ENCODE measurements around the gene C19orf67. TPM values are rescaled to one million over a fixed set of nuclear protein-coding genes. Genes with fewer than 3 reads are reported as not detected.

Gene C19orf67
- total and polyA plus RNA-seq, 5 experiments from 2014 or later, result 0.85 TPM; not detected in 4

- no peak overlapping the region for H3K4me3 Mint-ChIP-seq
- H3K27me3 Mint-ChIP-seq, result no peaks in the 10 kb centered on the region
- peak overlapping the region in 1 of 10 donors; percentile 46 for H3K27ac Mint-ChIP-seq
- H3K9me3 Mint-ChIP-seq, result no peaks in the 10 kb centered on the region
- POLR2A ChIA-PET, result no interaction called here
- DNase-seq (no peak), ATAC-seq (no peak)
- peaks cover 2 to 30% (median 20%) of the 10 kb centered on the region in 4 donors for H3K4me1 Mint-ChIP-seq
- H3K36me3 Mint-ChIP-seq, result peaks cover 0 to 25% (median 7%) of the 10 kb centered on the region in 3 donors
Observed at GRCh38 chr19:14107581-14108461, 22.2 kb upstream of the C19orf67 start.

- peaks cover 0 to 30% (median 7%) of the 10 kb centered on the region in 3 donors for H3K36me3 Mint-ChIP-seq
- no peak overlapping the region for H3K4me3 Mint-ChIP-seq
- H3K4me1 Mint-ChIP-seq, result peaks cover 2 to 20% (median 11%) of the 10 kb centered on the region in 4 donors
- no peak overlapping the region for H3K27ac Mint-ChIP-seq
- H3K9me3 Mint-ChIP-seq, result no peaks in the 10 kb centered on the region
- ATAC-seq (no peak), DNase-seq (no peak)
- POLR2A ChIA-PET, result no interaction called here
- no peaks in the 10 kb centered on the region for H3K27me3 Mint-ChIP-seq
Observed at GRCh38 chr19:14106840-14107239, 21.3 kb upstream of the C19orf67 start.

- Mint-ChIP-seq H3K36me3 (peaks cover 0 to 36% (median 7%) of the 10 kb centered on the region in 3 donors), H3K27ac (peak overlapping the region in 1 of 10 donors; percentile 84), H3K27me3 (no peaks in the 10 kb centered on the region), H3K9me3 (no peaks in the 10 kb centered on the region), H3K4me3 (no peak overlapping the region), H3K4me1 (peaks cover 0 to 9% (median 4%) of the 10 kb centered on the region in 4 donors)
- DNase-seq (no peak), ATAC-seq (no peak)
- POLR2A ChIA-PET, result interaction anchor here (0.7 kb wide), 1 partner anchor 259 kb away, joined by 3 read pairs; no protein-coding TSS in a partner anchor
Observed at GRCh38 chr19:14105680-14106079, 20.1 kb upstream of the C19orf67 start.

GRCh38 chr19:14103310-14103709 lies 17.7 kb upstream of the C19orf67 start:
- DNase-seq (no peak), ATAC-seq (no peak)
- Mint-ChIP-seq H3K4me3 (no peak overlapping the region), H3K4me1 (no peaks in the 10 kb centered on the region), H3K27me3 (no peaks in the 10 kb centered on the region), H3K36me3 (peaks cover 0 to 44% (median 7%) of the 10 kb centered on the region in 3 donors), H3K27ac (no peak overlapping the region), H3K9me3 (no peaks in the 10 kb centered on the region)
- POLR2A ChIA-PET, result interaction anchor here (1.0 to 1.9 kb wide), 2 partner anchors 11 to 12 kb away, joined by 3 to 8 read pairs; no protein-coding TSS in a partner anchor

GRCh38 chr19:14102756-14103155 lies 17.2 kb upstream of the C19orf67 start:
- Mint-ChIP-seq H3K4me1 (no peaks in the 10 kb centered on the region), H3K27ac (no peak overlapping the region), H3K36me3 (peaks cover 0 to 49% (median 7%) of the 10 kb centered on the region in 3 donors), H3K27me3 (no peaks in the 10 kb centered on the region), H3K4me3 (no peak overlapping the region), H3K9me3 (no peaks in the 10 kb centered on the region)
- DNase-seq (no peak), ATAC-seq (no peak)
- POLR2A ChIA-PET, result interaction anchor here (1.0 to 1.9 kb wide), 3 partner anchors 11 to 404 kb away, joined by 3 to 8 read pairs (median 3); no protein-coding TSS in a partner anchor

- Mint-ChIP-seq H3K27me3 (no peaks in the 10 kb centered on the region), H3K4me3 (no peak overlapping the region), H3K36me3 (peaks cover 0 to 52% (median 7%) of the 10 kb centered on the region in 3 donors), H3K4me1 (no peaks in the 10 kb centered on the region), H3K27ac (no peak overlapping the region), H3K9me3 (no peaks in the 10 kb centered on the region)
- POLR2A ChIA-PET, result interaction anchor here (1.0 to 1.9 kb wide), 2 partner anchors 14 to 405 kb away, joined by 3 to 8 read pairs; no protein-coding TSS in a partner anchor
- DNase-seq (no peak), ATAC-seq (no peak)
Observed at GRCh38 chr19:14102102-14102696, 16.6 kb upstream of the C19orf67 start.

GRCh38 chr19:14101003-14101545 lies 15.5 kb upstream of the C19orf67 start:
- Mint-ChIP-seq H3K27me3 (no peaks in the 10 kb centered on the region), H3K27ac (peak overlapping the region in 1 of 10 donors; percentile 65), H3K4me3 (no peak overlapping the region), H3K9me3 (no peaks in the 10 kb centered on the region), H3K4me1 (no peaks in the 10 kb centered on the region), H3K36me3 (peaks cover 0 to 53% (median 10%) of the 10 kb centered on the region in 3 donors)
- ATAC-seq, result no peak
- DNase-seq, result no peak
- POLR2A ChIA-PET, result no interaction called here

- H3K4me3 Mint-ChIP-seq, result no peak overlapping the region
- H3K27me3 Mint-ChIP-seq, result no peaks in the 10 kb centered on the region
- peaks cover 0 to 33% (median 9%) of the 10 kb centered on the region in 3 donors for H3K36me3 Mint-ChIP-seq
- DNase-seq (no peak), ATAC-seq (no peak)
- POLR2A ChIA-PET, result no interaction called here
- H3K9me3 Mint-ChIP-seq, result peaks cover 0 to 7% (median 0%) of the 10 kb centered on the region in 9 donors
- peaks cover 0 to 9% (median 6%) of the 10 kb centered on the region in 4 donors for H3K4me1 Mint-ChIP-seq
- H3K27ac Mint-ChIP-seq, result peak overlapping the region in 4 of 10 donors; percentile 31 to 77 (median 43)
Observed at GRCh38 chr19:14097532-14098151, 12.1 kb upstream of the C19orf67 start.

GRCh38 chr19:14096272-14096992 lies 10.8 kb upstream of the C19orf67 start:
- DNase-seq (no peak), ATAC-seq (no peak)

GRCh38 chr19:14094854-14095253 lies 9.3 kb upstream of the C19orf67 start:
- H3K27ac Mint-ChIP-seq, result peak overlapping the region in 9 of 10 donors; percentile 1 to 88 (median 69)
- H3K4me1 Mint-ChIP-seq, result peaks cover 12 to 18% (median 14%) of the 10 kb centered on the region in 4 donors
- DNase-seq, result no peak
- H3K36me3 Mint-ChIP-seq, result peaks cover 0 to 21% (median 13%) of the 10 kb centered on the region in 3 donors
- no peak for ATAC-seq
- POLR2A ChIA-PET, result interaction anchor here (1.3 to 1.5 kb wide), 2 partner anchors 21 to 25 kb away, joined by 3 to 4 read pairs; no protein-coding TSS in a partner anchor
- peaks cover 0 to 11% (median 0%) of the 10 kb centered on the region in 9 donors for H3K9me3 Mint-ChIP-seq
- peaks cover 0 to 2% (median 0%) of the 10 kb centered on the region in 5 donors for H3K27me3 Mint-ChIP-seq
- H3K4me3 Mint-ChIP-seq, result peak overlapping the region in 4 of 10 donors; percentile 0 to 68 (median 46)

More at GRCh38 chr19:14096272-14096992, 10.8 kb upstream of the C19orf67 start:
- Mint-ChIP-seq H3K9me3 (peaks cover 0 to 10% (median 0%) of the 10 kb centered on the region in 9 donors), H3K4me1 (peaks cover 10 to 17% (median 13%) of the 10 kb centered on the region in 4 donors), H3K36me3 (peaks cover 0 to 30% (median 12%) of the 10 kb centered on the region in 3 donors), H3K4me3 (no peak overlapping the region), H3K27me3 (peaks cover 0 to under 1% (median 0%) of the 10 kb centered on the region in 5 donors), H3K27ac (peak overlapping the region in 1 of 10 donors; percentile 32)
- POLR2A ChIA-PET, result interaction anchor here (0.6 to 1.3 kb wide), 3 partner anchors 14 to 64 kb away, joined by 3 to 4 read pairs (median 3); no protein-coding TSS in a partner anchor

GRCh38 chr19:14093117-14093823 lies 7.7 kb upstream of the C19orf67 start:
- H3K4me3 Mint-ChIP-seq, result peak overlapping the region; percentile 22 to 80 (median 59)
- H3K4me1 Mint-ChIP-seq, result peaks cover 14 to 28% (median 19%) of the 10 kb centered on the region in 4 donors
- DNase-seq (no peak), ATAC-seq (no peak)
- H3K27me3 Mint-ChIP-seq, result peaks cover 0 to 2% (median 0%) of the 10 kb centered on the region in 5 donors
- peak overlapping the region in 9 of 10 donors; percentile 24 to 88 (median 75) for H3K27ac Mint-ChIP-seq
- POLR2A ChIA-PET, result interaction anchor here (0.9 to 1.4 kb wide), 5 partner anchors 12 to 976 kb away, joined by 3 to 5 read pairs (median 3); a partner anchor contains a TSS
- H3K36me3 Mint-ChIP-seq, result peaks cover 4 to 23% (median 14%) of the 10 kb centered on the region in 3 donors
- peaks cover 0 to 11% (median 0%) of the 10 kb centered on the region in 9 donors for H3K9me3 Mint-ChIP-seq

All from naive thymus-derived CD8-positive, alpha-beta T cell (primary cell).